Epithelial cell of esophagus (primary cell): Measurements from ENCODE around the gene SSTR5.

ENCODE experiments used
- DNase-seq: peaks from one replicate; pipeline ENCODE4 v3.0.0; 2010; ENCODE audit warnings: low read depth
- H3K4me3 ChIP-seq: 2 replicates; pipeline ENCODE4 v1.5.1; 2011; ENCODE audit warnings: mild to moderate bottlenecking, low read length, control low read depth
- CTCF ChIP-seq: IDR thresholded peaks from 2 replicates; pipeline ENCODE4 v1.5.1; 2011; ENCODE audit warnings: low read depth, mild to moderate bottlenecking, low read length, control low read depth, inconsistent platforms; ENCODE audit not compliant: insufficient read depth; ENCODE audit errors: missing control alignments

The SSTR5 gene

DNA sequence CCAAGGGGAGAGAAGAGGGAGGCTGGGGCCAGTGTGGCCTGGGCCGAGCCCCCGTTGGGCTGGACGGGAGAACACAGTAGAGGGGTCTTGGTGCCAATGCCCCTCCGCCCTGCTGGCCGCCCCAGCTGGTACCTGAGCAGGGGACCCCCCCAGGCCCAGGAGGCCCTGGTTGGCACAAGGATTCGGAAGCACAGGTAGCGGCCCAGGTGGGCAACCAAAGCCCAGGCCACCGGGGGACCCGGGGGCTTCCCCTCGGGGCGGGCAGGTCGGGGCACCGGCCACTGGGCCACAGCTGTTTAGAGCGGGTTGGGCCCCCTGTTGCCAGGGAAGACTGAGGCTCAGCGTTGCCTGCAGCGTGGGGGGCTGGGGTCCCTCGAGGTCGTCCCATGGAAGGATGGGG, 51.7 kb downstream of the SSTR5 start:
- no peak for TF ChIP-seq CTCF
- H3K4me3 ChIP-seq, result no peak overlapping the region
- no peak for DNase-seq

DNA sequence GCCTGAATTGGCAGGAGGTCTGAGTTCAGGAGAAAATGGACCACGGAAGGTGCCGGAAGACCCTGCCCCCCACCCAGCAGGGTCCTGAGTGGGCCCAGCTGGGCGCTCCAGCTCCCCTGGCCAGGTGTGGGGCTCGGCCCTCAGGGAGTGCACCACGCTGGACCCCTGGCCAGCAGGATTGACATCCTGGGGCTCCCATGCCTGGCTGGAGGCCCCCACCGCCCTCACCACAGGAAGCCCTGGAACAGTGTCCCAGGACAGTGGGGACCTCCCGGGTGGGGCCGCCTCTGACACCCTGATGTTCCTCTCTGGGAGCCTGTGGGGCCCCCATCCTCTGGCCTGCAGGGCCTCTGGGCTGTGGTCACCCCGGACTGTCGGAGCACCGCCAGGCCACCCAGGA, 52.2 kb downstream of the SSTR5 start:
- DNase-seq, result no peak
- TF ChIP-seq CTCF, result no peak
- H3K4me3 ChIP-seq, result no peak overlapping the region

DNA sequence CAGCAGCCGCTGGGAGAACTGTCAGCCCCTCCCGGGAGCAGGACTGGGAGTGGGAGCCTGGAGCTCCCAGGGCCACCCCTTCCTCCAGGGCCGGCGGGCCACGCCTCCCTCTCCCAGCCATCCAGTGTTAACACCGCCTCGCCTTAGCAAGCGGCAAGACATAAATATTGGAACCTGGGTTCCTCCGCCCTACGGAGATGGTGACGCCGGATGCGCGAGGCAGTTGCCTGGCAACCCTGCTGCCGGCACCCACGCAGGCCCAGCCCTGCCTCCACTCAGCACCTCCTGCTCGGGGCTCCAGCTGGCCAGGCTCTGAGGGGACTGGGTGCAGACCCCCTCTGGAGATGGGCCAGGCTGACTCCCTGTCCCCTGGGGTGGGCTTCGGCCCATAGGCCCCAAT, 52.9 kb downstream of the SSTR5 start:
- TF ChIP-seq CTCF, result no peak
- no peak overlapping the region for H3K4me3 ChIP-seq
- DNase-seq, result no peak

- TF ChIP-seq CTCF, result no peak
- H3K4me3 ChIP-seq, result no peak overlapping the region
- no peak for DNase-seq
Observed at GRCh38 chr16:1126044-1126443, 53.5 kb downstream of the SSTR5 start.

DNA sequence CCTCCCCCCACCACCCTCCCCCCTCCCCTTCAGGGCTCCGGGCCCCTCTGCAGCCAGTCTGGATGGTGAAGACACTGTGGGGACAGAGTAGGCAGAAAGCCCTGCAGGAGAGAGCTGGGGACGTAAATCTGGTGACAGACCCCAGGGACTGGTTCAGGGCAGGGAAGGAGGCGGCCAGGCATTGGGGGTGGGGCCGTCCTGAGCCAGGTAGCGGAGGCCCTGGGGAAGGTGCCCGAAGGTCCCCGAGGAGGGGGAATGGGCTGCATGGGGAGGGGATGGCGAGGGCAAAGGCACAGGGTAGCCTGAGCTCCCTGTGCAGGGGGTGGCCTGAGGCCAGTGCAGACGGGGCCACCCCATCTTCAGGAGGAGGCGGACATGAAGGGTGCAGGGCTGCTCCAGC, 54.0 kb downstream of the SSTR5 start:
- TF ChIP-seq CTCF, result no peak
- no peak overlapping the region for H3K4me3 ChIP-seq
- no peak for DNase-seq

DNA sequence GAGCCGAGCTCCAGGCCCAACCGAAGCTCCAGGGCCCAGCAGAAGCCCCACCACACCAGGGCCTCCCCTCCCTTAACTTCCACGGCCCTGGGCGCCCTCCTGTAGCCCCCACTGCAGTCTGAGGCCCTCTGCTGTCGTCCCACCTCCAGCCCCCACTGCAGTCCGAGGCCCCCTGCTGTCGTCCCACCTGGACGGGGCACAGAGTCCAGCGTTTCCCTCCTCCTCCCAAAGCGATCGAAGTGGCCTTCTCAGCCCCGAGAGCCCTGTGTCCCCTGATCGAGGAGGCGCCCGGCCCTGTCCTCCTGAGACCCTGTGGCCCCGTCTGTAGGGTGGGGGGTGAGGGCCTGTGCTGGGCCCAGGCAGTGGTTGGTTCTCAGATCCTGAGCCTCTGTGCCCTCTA, 54.6 kb downstream of the SSTR5 start:
- no peak for TF ChIP-seq CTCF
- H3K4me3 ChIP-seq, result no peak overlapping the region
- no peak for DNase-seq

GRCh38 chr16:1127971-1128715, 55.6 kb downstream of the SSTR5 start:
- TF ChIP-seq CTCF, result no peak
- no peak for DNase-seq
- no peak overlapping the region for H3K4me3 ChIP-seq
